Stimulated activated CD4-positive, alpha-beta T cell treated with anti-CD3 and anti-CD28 coated beads, TNF-alpha, amount 100 ng/mL, for 1 hour (primary cell): ENCODE measurements around the gene SYT2.
"Not testable (repeated sequence)": the region's sequence is repeated elsewhere in the genome, so short reads cannot be mapped to it uniquely, and the experiment has no call there.

Experiments used
- DNase-seq, 3 donors: peaks; one replicate each; pipeline ENCODE4 v3.0.0-alpha.2; 2020; ENCODE audit warnings: low read depth in 3 of 3, low spot score in 1 of 3

SYT2 gene

GRCh38 chr1:202553078-202553477 is 157.2 kb downstream of the SYT2 start:
- DNase-seq, result not testable (repeated sequence)

- DNase-seq, result not testable (repeated sequence)
Measured at GRCh38 chr1:202552615-202553014, 157.6 kb downstream of the SYT2 start.

GRCh38 chr1:202551683-202552082 is 158.6 kb downstream of the SYT2 start:
- no peak for DNase-seq

- DNase-seq, result not testable (repeated sequence)
Measured at GRCh38 chr1:202550088-202550487, 160.2 kb downstream of the SYT2 start.

GRCh38 chr1:202547215-202547614 is 163.0 kb downstream of the SYT2 start:
- no peak for DNase-seq

- DNase-seq, result not testable (repeated sequence)
Measured at GRCh38 chr1:202546796-202547195, 163.5 kb downstream of the SYT2 start.

GRCh38 chr1:202546377-202546776 is 163.9 kb downstream of the SYT2 start:
- DNase-seq, result not testable (repeated sequence)

GRCh38 chr1:202545647-202546303 is 164.5 kb downstream of the SYT2 start:
- not testable (repeated sequence) for DNase-seq

GRCh38 chr1:202544766-202545449 is 165.3 kb downstream of the SYT2 start:
- DNase-seq, result not testable (repeated sequence)

GRCh38 chr1:202543537-202543936 is 166.7 kb downstream of the SYT2 start:
- DNase-seq, result not testable (repeated sequence)

- DNase-seq, result not testable (repeated sequence)
Measured at GRCh38 chr1:202542415-202542814, 167.8 kb downstream of the SYT2 start.

- not testable (repeated sequence) for DNase-seq
Measured at GRCh38 chr1:202540858-202541257, 169.4 kb downstream of the SYT2 start.
